GM19455 (cell line): ENCODE measurements around the gene SIGLEC12.
"Not testable (repeated sequence)": the region's sequence is repeated elsewhere in the genome, so short reads cannot be mapped to it uniquely, and the experiment has no call there.

ENCODE experiments used
- ATAC-seq: cut with Tn5 transposase; IDR thresholded peaks from one replicate; pipeline ENCODE4 v1.9.1; 2021; ENCODE audit not compliant: unreplicated experiment

SIGLEC12 gene

DNA sequence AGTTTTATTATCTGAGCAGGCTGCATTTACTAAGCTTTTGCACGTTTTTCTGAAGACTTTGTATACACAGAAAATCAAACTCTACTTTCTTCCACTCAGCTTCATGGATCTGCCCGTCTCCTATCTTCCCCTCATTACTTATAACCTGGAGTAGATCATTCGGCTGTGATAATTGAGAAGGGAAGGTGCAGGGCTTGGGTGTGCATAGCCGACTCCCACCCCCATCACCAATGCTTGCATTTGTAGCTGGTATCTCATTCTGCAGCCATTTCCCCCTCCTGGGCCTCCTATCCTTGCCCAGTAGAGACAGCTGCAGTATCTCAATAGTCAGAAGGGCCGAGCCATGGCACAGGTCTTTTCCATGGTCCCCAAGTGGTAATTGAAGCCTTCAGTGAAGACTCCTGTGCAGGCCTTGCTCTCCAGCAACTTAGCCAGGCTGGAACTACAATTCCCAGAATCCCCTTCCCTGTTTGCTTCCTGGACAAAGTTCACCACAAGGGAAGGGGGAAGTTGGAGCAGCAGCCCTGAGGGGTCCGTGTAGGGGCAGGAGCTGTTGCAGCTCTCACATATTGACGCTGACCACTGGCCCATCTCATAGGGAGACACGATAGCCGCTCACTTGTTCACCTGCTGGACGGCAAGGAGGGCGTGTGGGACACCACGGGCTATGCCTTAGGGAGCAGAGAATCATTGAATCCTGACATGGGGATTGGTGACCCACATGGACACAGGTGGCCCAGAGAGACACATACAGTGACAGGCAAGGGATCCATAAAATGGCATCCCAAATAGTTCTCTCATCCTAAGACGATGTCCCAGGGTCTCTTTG is 41.2 kb downstream of the SIGLEC12 start:
- ATAC-seq, result no peak

DNA sequence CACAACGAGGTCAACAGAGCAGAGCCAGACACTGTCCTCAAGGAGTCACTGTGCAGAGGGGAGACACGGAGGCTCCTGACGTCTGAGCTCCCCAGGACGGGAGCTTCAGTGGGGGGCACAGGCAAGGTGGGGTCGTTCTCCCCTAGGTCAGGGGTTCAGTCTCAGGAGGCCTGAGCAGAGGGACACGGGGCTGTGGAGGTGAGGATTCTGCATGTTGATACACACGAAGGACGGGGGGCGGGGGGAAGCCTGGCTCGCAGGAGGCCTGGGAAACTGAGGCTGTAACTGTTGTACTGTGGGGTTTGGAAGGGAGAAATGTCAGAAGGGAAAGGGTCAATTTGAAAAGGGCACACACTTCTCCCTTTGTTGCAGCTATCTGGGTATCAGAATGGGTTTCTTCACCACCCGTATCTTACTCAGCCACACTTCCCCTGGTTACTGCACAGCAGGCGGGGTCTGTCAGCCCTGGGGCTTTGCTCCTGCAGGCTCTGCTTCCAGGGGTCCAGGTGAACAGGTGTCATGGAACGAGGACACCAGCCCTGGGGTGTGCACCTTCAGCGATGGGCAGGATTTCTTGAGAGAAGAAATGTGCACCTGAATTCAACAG is 42.6 kb downstream of the SIGLEC12 start:
- ATAC-seq, result no peak

DNA sequence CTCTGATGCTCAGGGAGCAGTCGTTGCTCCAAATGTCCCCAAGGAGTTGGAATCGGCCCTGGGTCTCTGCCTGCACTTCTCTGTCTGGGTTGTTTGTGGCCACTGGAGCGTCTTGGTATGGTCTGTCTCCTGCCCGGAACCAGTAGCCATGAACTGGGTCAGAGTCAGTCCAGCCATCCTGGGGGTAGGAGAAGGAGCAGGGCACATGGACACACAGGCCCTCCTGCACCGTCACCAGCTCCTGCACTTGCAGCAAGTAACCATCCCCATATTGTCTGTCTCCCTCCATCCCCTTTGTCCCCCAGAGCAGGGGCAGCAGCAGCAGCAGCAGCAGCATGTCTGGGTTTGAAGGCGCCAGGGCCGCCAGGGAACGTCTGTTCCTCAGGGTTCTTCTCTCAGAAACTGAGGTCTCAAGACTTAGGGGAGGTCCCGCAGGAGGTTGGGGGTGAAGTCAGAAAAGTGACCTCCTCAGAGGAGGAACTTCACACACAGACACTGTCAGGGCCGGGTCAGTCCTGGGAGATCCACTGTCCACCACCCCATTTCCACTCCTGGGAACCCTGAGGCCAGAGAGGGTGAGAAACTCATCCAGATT is 43.5 kb downstream of the SIGLEC12 start, which contains the start of gene SIGLEC8:
Gene SIGLEC8, minus strand, starts transcription at position 404 of the 595 bp plus-strand sequence. Its CDS starts 67 bp downstream, at position 337.
- no peak for ATAC-seq

DNA sequence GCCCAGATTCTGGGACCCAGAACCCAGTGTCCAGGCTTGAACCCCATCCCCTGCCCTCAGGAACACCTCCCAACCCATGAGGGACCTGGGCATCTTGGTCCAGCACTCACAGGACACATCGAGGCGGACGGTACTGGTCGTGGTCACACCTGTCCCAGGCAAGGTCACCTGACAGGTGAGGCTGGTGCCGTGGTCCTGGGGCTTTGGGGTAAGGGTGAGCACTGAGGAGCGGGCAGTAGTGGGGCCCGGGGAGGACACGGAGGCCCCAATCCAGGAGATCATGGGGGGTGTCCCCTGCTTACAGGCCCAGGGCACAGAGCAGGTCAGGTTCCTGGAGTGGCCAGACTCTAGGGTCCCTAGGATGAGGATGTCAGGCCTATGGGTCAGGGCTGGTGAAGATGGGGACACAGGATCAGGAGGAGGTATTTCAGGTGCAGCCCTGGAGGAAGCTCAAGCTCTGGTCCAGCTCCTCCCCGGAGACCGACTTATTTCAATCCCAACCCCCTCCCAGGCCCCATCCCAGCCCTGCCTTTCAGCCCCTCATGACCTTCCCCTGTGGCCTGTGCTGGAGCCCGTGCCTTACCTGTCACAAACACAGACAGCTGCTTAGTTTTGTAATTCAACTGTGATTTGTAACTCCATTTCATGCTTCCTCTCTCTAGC is 44.1 kb downstream of the SIGLEC12 start:
- ATAC-seq, result no peak

- no peak for ATAC-seq
Measured at GRCh38 chr19:51456541-51457290, 44.9 kb downstream of the SIGLEC12 start.

- no peak for ATAC-seq
Measured at GRCh38 chr19:51450730-51451307, 50.8 kb downstream of the SIGLEC12 start.

GRCh38 chr19:51448411-51449016 is 53.1 kb downstream of the SIGLEC12 start:
- ATAC-seq, result no peak

GRCh38 chr19:51448011-51448410 is 53.6 kb downstream of the SIGLEC12 start:
- no peak for ATAC-seq

- ATAC-seq, result not testable (repeated sequence)
Measured at GRCh38 chr19:51447510-51447909, 54.1 kb downstream of the SIGLEC12 start.

DNA sequence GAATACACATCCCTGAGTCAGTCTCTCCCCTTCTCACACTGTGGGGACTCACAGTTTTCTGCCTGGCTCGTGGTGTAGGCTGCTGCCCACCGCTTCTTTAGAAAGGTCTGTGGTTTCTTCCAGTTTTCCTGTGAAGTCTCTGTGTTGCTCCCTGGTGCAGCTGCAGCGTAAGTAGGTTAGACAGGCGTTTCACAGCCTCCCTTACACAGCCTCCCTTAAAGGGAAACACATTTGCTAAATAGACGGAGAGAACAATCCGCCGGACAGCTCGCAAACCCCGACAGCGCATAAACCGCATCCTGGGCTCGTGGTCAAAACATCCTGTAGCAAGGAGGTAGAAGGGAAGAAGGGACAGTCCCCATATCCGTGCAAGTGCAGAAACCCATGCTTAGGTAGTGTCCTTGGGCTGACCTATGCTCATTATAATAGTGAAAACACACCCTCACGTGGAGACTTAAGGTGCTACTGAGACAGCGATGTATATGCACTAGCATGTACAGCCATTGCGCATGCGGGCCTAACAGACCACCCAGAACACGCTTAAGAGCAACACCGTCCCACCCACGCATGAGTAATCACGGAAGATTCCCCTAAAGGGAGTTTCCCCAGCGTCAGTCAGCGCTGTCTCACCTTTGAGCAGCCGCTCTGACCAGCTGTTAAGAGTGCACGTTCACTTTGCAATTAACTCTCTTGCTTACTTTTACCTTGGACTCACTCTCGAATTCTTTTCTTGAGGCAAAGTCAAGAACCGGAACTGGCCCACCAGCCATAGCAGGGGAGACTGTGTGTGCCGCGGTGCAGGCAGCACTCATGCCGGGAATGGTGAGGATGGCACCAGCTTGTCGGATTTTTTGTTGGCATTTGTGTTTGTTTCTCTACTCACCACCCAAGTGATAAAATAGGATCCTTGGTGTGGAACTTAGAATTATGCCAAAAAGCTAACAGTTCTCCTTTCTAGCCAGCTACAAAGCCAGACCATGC is 59.9 kb downstream of the SIGLEC12 start:
- ATAC-seq, result peak; percentile 90
